GM23338 (cell line): Measurements from ENCODE around the gene PHLDB2. TPM values are rescaled to one million over a fixed set of nuclear protein-coding genes. Genes with fewer than 3 reads are reported as not detected.

Source experiments
- ATAC-seq: fragments of 200-7000 bp; cut with Tn5 transposase; 3 replicates; pipeline ENCODE4 v1.9.1; 2020
- DNase-seq: peaks from one replicate; pipeline ENCODE4 v3.0.0-alpha.2; 2015; ENCODE audit warnings: low spot score
- H2AFZ ChIP-seq: fragments of 200-600 bp; sonication (generic); 2 replicates; pipeline ENCODE4 v1.8.0; 2016; ENCODE audit warnings: antibody characterized with exemption, mild to moderate bottlenecking, moderate library complexity
- H3F3A ChIP-seq: fragments of 200-600 bp; sonication (generic); replicated peaks from 2 replicates; pipeline ENCODE4 v1.8.0; 2017; ENCODE audit warnings: antibody characterized with exemption, mixed run types, low read depth
- H3K27ac ChIP-seq: fragments of 200-600 bp; sonication (generic); 2 replicates; pipeline ENCODE4 v1.6.1; 2016; ENCODE audit warnings: low read depth
- H3K27me3 ChIP-seq: fragments of 200-600 bp; sonication (generic); 2 replicates; pipeline ENCODE4 v1.8.0; 2016; ENCODE audit warnings: mild to moderate bottlenecking, mixed run types, moderate library complexity; ENCODE audit not compliant: insufficient read depth
- H3K36me3 ChIP-seq: fragments of 200-600 bp; sonication (generic); 2 replicates; pipeline ENCODE4 v1.8.0; 2016; ENCODE audit warnings: mild to moderate bottlenecking; ENCODE audit not compliant: insufficient read depth
- H3K4me1 ChIP-seq: fragments of 200-600 bp; sonication (generic); 2 replicates; pipeline ENCODE4 v1.8.0; 2016; ENCODE audit warnings: mild to moderate bottlenecking, moderate library complexity; ENCODE audit not compliant: insufficient read depth
- H3K4me2 ChIP-seq: fragments of 200-600 bp; sonication (generic); 2 replicates; pipeline ENCODE4 v1.7.1; 2017; ENCODE audit warnings: mixed run types
- H3K4me3 ChIP-seq: fragments of 200-600 bp; sonication (generic); 2 replicates; pipeline ENCODE4 v1.6.1; 2016; ENCODE audit warnings: mixed run types
- H3K79me2 ChIP-seq: fragments of 200-600 bp; sonication (generic); replicated peaks from 2 replicates; pipeline ENCODE4 v1.8.0; 2017; ENCODE audit warnings: mild to moderate bottlenecking; ENCODE audit not compliant: insufficient read depth
- H3K9me2 ChIP-seq: fragments of 200-600 bp; sonication (generic); 2 replicates; pipeline ENCODE4 v1.8.0; 2017; ENCODE audit not compliant: insufficient read depth
- H4K20me1 ChIP-seq: fragments of 200-600 bp; sonication (generic); replicated peaks from 2 replicates; pipeline ENCODE4 v1.8.0; 2017; ENCODE audit warnings: mild to moderate bottlenecking; ENCODE audit not compliant: insufficient read depth
- H3K27ac Mint-ChIP-seq: 2 replicates; pipeline ENCODE4 v1.8.0; 2020; ENCODE audit warnings: inconsistent platforms, mild to moderate bottlenecking, moderate library complexity, mixed read lengths
- H3K27me3 Mint-ChIP-seq: 3 replicates; pipeline ENCODE4 v1.8.0; 2022; ENCODE audit warnings: low read depth, mild to moderate bottlenecking, moderate library complexity, mixed read lengths, inconsistent platforms; ENCODE audit not compliant: insufficient read depth, poor library complexity
- H3K36me3 Mint-ChIP-seq: 3 replicates; pipeline ENCODE4 v1.8.0; 2021; ENCODE audit warnings: low read depth, mild to moderate bottlenecking, inconsistent platforms, moderate library complexity, mixed read lengths
- H3K4me1 Mint-ChIP-seq: 3 replicates; pipeline ENCODE4 v1.8.0; 2020; ENCODE audit warnings: mild to moderate bottlenecking, inconsistent platforms, mixed read lengths
- H3K4me3 Mint-ChIP-seq: 3 replicates; pipeline ENCODE4 v1.8.0; 2021; ENCODE audit warnings: moderate library complexity, mild to moderate bottlenecking, inconsistent platforms, mixed read lengths
- H3K9me3 Mint-ChIP-seq: 3 replicates; pipeline ENCODE4 v1.8.0; 2020; ENCODE audit warnings: moderate library complexity, mild to moderate bottlenecking, inconsistent platforms, mixed read lengths
- POLR2AphosphoS5 ChIP-seq: IDR thresholded peaks from 2 replicates; pipeline ENCODE4 v1.6.1; 2016; ENCODE audit warnings: antibody characterized with exemption, low read depth
- long read RNA-seq: library from polyadenylated mRNA; unstranded; transcript quantifications from one replicate; pipeline ENCODE4 v2.0.0, GENCODE V29; 2020; ENCODE audit not compliant: unreplicated experiment
- polyA plus RNA-seq: library from polyadenylated mRNA; unstranded; fragments of >200 nt; fragmentation: Nextera tagmentation; extraction: Ambion mirVana; gene quantifications from 2 replicates; pipeline ENCODE4 v1.2.1, GENCODE V29; 2016
- total RNA-seq: library from RNA; depleted of rRNA; stranded (reverse); fragments of >200 nt; shearing (Covaris generic); gene quantifications from 2 replicates; pipeline ENCODE4 v1.2.3, GENCODE V29; 2014; rRNA removed
- TF ChIP-seq, protein P1 (sequence below): fragments of 250-450 bp; sonication (Bioruptor Pico); IDR thresholded peaks from 2 replicates; pipeline ENCODE4 v1.5.0; 2020; ENCODE audit warnings: mild to moderate bottlenecking, moderate library complexity
- TF ChIP-seq, protein P2 (sequence below), 2 experiments: fragments of 200-600 bp in 1 of 2; sonication (generic) in 1 of 2; conservative IDR thresholded peaks; 2 replicates each; pipeline versions ENCODE4 v1.5.1 to v1.6.1; 2016 to 2017; ENCODE audit warnings: antibody characterized with exemption in 2 of 2, low read depth in 2 of 2, mild to moderate bottlenecking in 2 of 2, moderate library complexity in 1 of 2

The PHLDB2 gene
- 33.7 and 35.3 TPM in 2 replicates for total RNA-seq
- polyA plus RNA-seq: 17.5 and 19.5 TPM in 2 replicates
- long read RNA-seq, partial matches to known transcripts: 5 of 7 reads
- long read RNA-seq, other reads (novel, unspliced or antisense): 2 of 7 reads

DNA sequence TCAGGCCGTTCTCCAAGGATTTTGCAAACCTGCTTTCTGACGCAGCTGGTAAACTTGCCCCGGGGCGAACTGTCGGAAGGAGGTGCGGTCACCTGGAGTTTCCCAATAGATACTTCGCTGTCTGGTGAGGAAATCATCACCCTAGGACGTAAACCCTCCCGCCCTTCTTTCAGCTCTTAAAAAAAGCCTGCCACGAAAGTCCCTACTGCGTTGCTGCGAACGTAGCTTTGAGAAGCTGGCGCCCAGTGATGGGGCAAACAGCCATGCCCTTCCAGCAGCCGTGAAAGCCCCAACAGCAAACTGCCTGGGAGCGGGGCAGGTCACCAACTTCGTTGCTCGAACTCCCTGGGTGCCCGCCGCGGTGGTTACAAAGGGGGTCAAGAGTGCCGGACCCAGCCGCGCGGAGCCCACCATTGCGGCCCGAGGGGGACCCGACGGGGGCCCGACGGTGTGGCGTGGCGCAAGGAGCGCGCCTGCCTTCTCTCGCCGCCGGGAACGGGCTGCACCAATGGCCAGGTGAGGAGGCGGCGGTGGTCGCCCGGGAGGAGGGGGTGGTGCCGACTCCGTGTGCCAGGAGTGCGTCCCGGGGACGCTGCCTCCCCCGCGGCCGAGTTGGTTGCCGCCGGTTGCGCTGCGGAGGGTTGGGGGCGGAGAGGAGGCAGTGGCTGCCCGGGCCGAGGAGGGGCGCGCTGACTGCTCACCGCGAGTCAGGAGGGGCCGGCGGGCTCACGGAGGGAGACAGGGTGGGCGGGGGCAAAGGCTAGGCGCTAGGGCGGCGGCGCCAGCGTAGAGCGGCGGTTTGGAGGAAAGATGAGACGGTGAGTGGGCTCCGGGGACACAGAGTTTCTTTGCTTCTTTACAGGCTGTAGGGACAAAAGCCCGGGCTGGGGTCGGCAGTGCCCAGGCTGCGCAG lies at the start of gene PHLDB2:
Gene PHLDB2 (plus strand): TSS at position 205 of the 913 bp plus-strand sequence. CDS start 24,813 bp downstream, outside the sequence.
- Mint-ChIP-seq H3K9me3 (no peaks in the 10 kb centered on the region), H3K4me1 (peaks cover 47% of the 10 kb centered on the region), H3K4me3 (peak within 1 kb of the TSS; percentile 97), H3K36me3 (no peaks in the 10 kb centered on the region), H3K27me3 (peaks cover 18% of the 10 kb centered on the region), H3K27ac (peak within 1 kb of the TSS; percentile 83)
- Histone ChIP-seq H2AFZ (peak within 1 kb of the TSS; percentile 99), H3K27me3 (peaks cover 33% of the 10 kb centered on the region), H3K36me3 (no peaks in the 10 kb centered on the region), H3K4me2 (peak within 1 kb of the TSS; percentile 65), H3K27ac (peak within 1 kb of the TSS; percentile 26; the same call in 1 of the 2 replicates), H3K4me1 (peaks cover 42% of the 10 kb centered on the region), H3F3A (0 out of 2 replicates have a peak, but pooled peaks cover 5% of the 10 kb centered on the region), H3K9me2 (no peaks in the 10 kb centered on the region), H3K4me3 (peak within 1 kb of the TSS; percentile 71), H4K20me1 (0 out of 2 replicates have a peak, but pooled peaks cover 7% of the 10 kb centered on the region), H3K79me2 (peaks cover 29% of the 10 kb centered on the region)
- ATAC-seq (peak; percentile 90), DNase-seq (peak; percentile 93)
- TF ChIP-seq, protein P1, sequence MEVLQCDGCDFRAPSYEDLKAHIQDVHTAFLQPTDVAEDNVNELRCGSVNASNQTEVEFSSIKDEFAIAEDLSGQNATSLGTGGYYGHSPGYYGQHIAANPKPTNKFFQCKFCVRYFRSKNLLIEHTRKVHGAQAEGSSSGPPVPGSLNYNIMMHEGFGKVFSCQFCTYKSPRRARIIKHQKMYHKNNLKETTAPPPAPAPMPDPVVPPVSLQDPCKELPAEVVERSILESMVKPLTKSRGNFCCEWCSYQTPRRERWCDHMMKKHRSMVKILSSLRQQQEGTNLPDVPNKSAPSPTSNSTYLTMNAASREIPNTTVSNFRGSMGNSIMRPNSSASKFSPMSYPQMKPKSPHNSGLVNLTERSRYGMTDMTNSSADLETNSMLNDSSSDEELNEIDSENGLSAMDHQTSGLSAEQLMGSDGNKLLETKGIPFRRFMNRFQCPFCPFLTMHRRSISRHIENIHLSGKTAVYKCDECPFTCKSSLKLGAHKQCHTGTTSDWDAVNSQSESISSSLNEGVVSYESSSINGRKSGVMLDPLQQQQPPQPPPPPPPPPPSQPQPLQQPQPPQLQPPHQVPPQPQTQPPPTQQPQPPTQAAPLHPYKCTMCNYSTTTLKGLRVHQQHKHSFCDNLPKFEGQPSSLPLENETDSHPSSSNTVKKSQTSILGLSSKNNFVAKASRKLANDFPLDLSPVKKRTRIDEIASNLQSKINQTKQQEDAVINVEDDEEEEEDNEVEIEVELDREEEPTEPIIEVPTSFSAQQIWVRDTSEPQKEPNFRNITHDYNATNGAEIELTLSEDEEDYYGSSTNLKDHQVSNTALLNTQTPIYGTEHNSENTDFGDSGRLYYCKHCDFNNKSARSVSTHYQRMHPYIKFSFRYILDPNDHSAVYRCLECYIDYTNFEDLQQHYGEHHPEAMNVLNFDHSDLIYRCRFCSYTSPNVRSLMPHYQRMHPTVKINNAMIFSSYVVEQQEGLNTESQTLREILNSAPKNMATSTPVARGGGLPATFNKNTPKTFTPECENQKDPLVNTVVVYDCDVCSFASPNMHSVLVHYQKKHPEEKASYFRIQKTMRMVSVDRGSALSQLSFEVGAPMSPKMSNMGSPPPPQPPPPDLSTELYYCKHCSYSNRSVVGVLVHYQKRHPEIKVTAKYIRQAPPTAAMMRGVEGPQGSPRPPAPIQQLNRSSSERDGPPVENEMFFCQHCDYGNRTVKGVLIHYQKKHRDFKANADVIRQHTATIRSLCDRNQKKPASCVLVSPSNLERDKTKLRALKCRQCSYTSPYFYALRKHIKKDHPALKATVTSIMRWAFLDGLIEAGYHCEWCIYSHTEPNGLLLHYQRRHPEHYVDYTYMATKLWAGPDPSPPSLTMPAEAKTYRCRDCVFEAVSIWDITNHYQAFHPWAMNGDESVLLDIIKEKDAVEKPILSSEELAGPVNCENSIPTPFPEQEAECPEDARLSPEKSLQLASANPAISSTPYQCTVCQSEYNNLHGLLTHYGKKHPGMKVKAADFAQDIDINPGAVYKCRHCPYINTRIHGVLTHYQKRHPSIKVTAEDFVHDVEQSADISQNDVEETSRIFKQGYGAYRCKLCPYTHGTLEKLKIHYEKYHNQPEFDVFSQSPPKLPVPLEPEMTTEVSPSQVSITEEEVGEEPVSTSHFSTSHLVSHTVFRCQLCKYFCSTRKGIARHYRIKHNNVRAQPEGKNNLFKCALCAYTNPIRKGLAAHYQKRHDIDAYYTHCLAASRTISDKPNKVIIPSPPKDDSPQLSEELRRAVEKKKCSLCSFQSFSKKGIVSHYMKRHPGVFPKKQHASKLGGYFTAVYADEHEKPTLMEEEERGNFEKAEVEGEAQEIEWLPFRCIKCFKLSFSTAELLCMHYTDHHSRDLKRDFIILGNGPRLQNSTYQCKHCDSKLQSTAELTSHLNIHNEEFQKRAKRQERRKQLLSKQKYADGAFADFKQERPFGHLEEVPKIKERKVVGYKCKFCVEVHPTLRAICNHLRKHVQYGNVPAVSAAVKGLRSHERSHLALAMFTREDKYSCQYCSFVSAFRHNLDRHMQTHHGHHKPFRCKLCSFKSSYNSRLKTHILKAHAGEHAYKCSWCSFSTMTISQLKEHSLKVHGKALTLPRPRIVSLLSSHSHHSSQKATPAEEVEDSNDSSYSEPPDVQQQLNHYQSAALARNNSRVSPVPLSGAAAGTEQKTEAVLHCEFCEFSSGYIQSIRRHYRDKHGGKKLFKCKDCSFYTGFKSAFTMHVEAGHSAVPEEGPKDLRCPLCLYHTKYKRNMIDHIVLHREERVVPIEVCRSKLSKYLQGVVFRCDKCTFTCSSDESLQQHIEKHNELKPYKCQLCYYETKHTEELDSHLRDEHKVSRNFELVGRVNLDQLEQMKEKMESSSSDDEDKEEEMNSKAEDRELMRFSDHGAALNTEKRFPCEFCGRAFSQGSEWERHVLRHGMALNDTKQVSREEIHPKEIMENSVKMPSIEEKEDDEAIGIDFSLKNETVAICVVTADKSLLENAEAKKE (CRISPR knock-in tag): no peak
- TF ChIP-seq POLR2AphosphoS5: peak; percentile 37; the same call in 1 of the 2 replicates
- TF ChIP-seq, protein P2, sequence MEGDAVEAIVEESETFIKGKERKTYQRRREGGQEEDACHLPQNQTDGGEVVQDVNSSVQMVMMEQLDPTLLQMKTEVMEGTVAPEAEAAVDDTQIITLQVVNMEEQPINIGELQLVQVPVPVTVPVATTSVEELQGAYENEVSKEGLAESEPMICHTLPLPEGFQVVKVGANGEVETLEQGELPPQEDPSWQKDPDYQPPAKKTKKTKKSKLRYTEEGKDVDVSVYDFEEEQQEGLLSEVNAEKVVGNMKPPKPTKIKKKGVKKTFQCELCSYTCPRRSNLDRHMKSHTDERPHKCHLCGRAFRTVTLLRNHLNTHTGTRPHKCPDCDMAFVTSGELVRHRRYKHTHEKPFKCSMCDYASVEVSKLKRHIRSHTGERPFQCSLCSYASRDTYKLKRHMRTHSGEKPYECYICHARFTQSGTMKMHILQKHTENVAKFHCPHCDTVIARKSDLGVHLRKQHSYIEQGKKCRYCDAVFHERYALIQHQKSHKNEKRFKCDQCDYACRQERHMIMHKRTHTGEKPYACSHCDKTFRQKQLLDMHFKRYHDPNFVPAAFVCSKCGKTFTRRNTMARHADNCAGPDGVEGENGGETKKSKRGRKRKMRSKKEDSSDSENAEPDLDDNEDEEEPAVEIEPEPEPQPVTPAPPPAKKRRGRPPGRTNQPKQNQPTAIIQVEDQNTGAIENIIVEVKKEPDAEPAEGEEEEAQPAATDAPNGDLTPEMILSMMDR (conservative IDR thresholded peaks at IDR 0.05; ENCODE audit: low read depth in 2 of 2): peak; percentile 19 to 46; a peak in 3 of 4 replicates
